ENCODE measurements around the gene STAMBP.

DNA sequence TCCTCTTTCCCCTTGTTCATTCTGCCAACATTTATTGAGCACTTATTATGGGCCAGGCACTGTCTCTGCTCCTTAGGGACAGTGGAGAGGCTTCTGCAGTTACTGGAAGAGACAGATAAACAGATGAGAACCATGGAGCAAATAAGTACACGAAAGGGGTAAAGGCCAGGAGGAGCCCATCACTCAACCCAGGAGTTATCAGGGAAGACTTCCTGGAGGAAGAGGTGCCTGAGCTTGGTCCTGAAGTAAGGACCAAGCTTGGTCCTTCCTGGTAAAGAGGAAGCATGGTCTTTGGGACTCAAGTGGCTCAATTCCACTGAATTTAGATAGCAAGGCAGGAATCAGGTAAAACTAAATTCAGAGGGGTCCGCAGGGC is 65.7 kb downstream of the STAMBP start:
- TF ChIP-seq, protein P1, sequence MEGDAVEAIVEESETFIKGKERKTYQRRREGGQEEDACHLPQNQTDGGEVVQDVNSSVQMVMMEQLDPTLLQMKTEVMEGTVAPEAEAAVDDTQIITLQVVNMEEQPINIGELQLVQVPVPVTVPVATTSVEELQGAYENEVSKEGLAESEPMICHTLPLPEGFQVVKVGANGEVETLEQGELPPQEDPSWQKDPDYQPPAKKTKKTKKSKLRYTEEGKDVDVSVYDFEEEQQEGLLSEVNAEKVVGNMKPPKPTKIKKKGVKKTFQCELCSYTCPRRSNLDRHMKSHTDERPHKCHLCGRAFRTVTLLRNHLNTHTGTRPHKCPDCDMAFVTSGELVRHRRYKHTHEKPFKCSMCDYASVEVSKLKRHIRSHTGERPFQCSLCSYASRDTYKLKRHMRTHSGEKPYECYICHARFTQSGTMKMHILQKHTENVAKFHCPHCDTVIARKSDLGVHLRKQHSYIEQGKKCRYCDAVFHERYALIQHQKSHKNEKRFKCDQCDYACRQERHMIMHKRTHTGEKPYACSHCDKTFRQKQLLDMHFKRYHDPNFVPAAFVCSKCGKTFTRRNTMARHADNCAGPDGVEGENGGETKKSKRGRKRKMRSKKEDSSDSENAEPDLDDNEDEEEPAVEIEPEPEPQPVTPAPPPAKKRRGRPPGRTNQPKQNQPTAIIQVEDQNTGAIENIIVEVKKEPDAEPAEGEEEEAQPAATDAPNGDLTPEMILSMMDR (IDR thresholded peaks at IDR 0.05; ENCODE audit: low read depth, low read length), result no peak
- TF ChIP-seq, protein P2, sequence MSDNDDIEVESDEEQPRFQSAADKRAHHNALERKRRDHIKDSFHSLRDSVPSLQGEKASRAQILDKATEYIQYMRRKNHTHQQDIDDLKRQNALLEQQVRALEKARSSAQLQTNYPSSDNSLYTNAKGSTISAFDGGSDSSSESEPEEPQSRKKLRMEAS (IDR thresholded peaks at IDR 0.05; ENCODE audit: low read depth, low read length), result no peak

Measured in NB4 (cell line).